Activated T-helper 2 cell treated with anti-CD3 and anti-CD28 coated beads, Interferon-gamma antibody, Interleukin-2, Interleukin-4, amounts not matched to agents 10 μg/mL and 5 μg/mL and 100 μg/mL, durations not matched to agents 14 hours and 24 hours and 36 hours (primary cell): Measurements from ENCODE around the gene DLG2. TPM values are rescaled to one million over a fixed set of nuclear protein-coding genes. Genes with fewer than 3 reads are reported as not detected.
"Not testable (repeated sequence)": the region's sequence is repeated elsewhere in the genome, so short reads cannot be mapped to it uniquely, and the experiment has no call there.

Source experiments
- DNase-seq: peaks from one replicate; pipeline ENCODE4 v3.0.0; 2021; ENCODE audit warnings: low spot score
- H3K27ac Mint-ChIP-seq: one replicate; pipeline ENCODE4 v1.8.0; 2021; ENCODE audit warnings: mixed read lengths
- H3K27me3 Mint-ChIP-seq: one replicate; pipeline ENCODE4 v1.8.0; 2021; ENCODE audit warnings: low read depth, mixed read lengths
- H3K36me3 Mint-ChIP-seq: one replicate; pipeline ENCODE4 v1.8.0; 2021; ENCODE audit warnings: low read depth, mixed read lengths
- H3K4me1 Mint-ChIP-seq: one replicate; pipeline ENCODE4 v1.8.0; 2021; ENCODE audit warnings: low read depth, mixed read lengths
- H3K4me3 Mint-ChIP-seq: one replicate; pipeline ENCODE4 v1.8.0; 2021; ENCODE audit warnings: low read depth, mild to moderate bottlenecking, moderate library complexity, mixed read lengths
- H3K9me3 Mint-ChIP-seq: one replicate; pipeline ENCODE4 v1.8.0; 2021; ENCODE audit warnings: mixed read lengths
- intact Hi-C: fragments of 100-400 bp; cut with micrococcal nuclease; formaldehyde crosslinking; loops from one replicate; pipeline ENCODE4 v1.15.1; 2023
- total RNA-seq: library from RNA; stranded (reverse); gene quantifications from 2 replicates; pipeline ENCODE4 v1.2.3, GENCODE V29; 2022

The DLG2 gene
- total RNA-seq, 1 donor from 2014 or later: 1.8 TPM

DNA sequence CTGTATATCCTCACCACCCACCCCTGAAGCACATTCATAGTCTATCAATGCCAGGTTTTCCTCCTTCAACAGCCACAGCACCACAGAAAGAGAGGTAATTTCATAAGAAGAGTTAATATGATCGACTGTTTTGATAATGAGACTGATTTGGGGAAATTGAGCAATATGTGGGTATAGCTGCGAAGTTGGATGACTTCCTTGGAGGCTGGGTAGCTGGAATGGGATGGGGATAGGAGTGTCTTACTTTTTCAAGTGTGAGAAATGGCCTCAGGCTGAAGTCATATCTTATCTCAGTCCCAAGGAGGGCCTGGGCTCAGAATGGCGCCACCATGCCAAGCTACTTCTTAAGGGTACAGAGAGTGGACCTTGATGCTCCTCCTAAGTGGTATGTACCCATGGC lies 2153.4 kb downstream of the DLG2 start:
- H3K27ac Mint-ChIP-seq: no peak overlapping the region
- no peak overlapping the region for H3K4me3 Mint-ChIP-seq
- H3K4me1 Mint-ChIP-seq: no peaks in the 10 kb centered on the region
- DNase-seq: no peak
- no peaks in the 10 kb centered on the region for H3K9me3 Mint-ChIP-seq
- H3K27me3 Mint-ChIP-seq: peaks cover 7% of the 10 kb centered on the region
- no peaks in the 10 kb centered on the region for H3K36me3 Mint-ChIP-seq
- intact Hi-C loops: no loop called here

DNA sequence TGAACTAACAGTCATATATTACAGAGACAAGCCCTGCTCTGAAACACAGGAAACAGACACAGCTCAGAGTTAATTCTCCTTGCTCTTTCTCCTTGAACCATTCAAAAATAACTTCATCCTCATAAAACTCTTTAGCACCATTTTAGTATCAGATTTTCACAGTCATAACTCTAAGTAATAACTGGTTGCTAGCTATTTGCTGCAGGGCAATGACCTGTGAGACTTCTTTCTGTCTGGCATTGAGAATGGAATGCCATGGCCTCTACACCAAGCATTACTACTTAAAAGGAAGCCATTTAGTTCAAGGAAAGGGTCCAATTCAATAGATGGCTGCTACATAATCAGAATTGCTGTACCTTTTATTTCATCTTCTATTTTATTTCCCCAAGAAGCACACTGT lies 2154.3 kb downstream of the DLG2 start:
- Mint-ChIP-seq H3K27me3 (peaks cover 7% of the 10 kb centered on the region), H3K36me3 (no peaks in the 10 kb centered on the region), H3K9me3 (no peaks in the 10 kb centered on the region), H3K27ac (no peak overlapping the region), H3K4me3 (no peak overlapping the region), H3K4me1 (no peaks in the 10 kb centered on the region)
- intact Hi-C loops: no loop called here
- DNase-seq: no peak

DNA sequence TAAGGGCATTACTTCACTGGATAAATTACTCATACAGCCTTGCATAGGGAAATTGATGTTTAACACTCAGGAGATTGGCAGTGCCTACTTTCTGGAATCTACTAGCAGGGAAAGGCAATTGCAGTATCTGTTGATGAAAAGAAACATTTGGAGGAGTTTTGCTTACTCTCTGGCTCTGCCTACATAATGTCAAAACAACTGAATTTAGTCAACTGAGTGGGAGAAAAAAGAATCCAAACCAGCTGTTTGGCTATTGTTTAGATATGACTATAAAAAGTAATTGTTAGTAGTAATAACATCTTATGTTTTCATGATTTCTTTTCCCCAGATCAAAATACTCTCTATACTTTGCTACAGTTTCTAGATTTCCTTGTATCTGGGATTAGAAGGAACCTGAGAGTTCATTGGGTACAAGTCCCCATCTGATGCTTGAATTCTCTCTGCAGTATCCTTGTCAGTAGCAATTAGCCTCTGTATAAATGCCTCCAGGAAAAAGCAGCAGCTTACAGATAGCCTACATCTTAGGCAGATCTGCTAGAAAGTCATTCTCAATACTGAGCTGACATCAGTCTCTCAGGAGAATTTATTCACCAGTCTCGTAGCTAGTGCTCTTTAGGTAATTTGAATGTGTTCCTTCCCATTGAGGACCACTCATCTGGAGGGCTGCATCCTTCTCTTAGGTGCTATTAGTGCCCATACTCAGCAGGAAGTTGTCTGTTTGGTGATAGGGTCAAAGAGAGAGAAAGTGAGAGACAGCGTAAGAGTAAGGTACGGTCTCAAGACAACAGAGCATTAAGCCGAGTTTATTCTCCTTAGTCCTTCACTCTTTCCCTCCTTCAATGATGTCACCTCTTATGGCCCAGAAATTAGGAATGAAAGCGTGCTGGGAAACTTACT lies 2155.1 kb downstream of the DLG2 start:
- no peaks in the 10 kb centered on the region for H3K9me3 Mint-ChIP-seq
- intact Hi-C loops: no loop called here
- no peak overlapping the region for H3K27ac Mint-ChIP-seq
- H3K36me3 Mint-ChIP-seq: no peaks in the 10 kb centered on the region
- no peaks in the 10 kb centered on the region for H3K4me1 Mint-ChIP-seq
- no peak overlapping the region for H3K4me3 Mint-ChIP-seq
- peaks cover 7% of the 10 kb centered on the region for H3K27me3 Mint-ChIP-seq
- DNase-seq: no peak

DNA sequence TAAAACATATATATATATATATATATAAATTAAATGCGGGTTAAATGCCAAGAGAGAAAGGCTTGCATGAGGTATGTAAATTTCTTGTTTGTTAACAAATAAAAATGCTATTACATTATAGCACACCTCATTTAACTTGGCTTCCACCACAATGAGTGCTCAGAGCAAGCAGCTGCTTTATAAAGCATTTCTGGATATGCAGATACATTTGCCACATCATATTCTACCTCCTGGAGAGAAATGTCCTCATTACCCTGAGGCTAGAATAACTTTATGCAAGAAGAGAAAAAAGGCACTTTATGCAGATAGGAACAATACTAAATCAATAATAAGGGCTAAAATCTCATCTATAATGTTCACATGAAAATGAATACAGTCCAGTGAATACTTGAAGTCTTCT lies 2159.3 kb downstream of the DLG2 start:
- H3K27ac Mint-ChIP-seq: no peak overlapping the region
- no peaks in the 10 kb centered on the region for H3K4me1 Mint-ChIP-seq
- no peak for DNase-seq
- H3K27me3 Mint-ChIP-seq: peaks cover 5% of the 10 kb centered on the region
- H3K36me3 Mint-ChIP-seq: no peaks in the 10 kb centered on the region
- intact Hi-C loops: no loop called here
- no peak overlapping the region for H3K4me3 Mint-ChIP-seq
- H3K9me3 Mint-ChIP-seq: no peaks in the 10 kb centered on the region

DNA sequence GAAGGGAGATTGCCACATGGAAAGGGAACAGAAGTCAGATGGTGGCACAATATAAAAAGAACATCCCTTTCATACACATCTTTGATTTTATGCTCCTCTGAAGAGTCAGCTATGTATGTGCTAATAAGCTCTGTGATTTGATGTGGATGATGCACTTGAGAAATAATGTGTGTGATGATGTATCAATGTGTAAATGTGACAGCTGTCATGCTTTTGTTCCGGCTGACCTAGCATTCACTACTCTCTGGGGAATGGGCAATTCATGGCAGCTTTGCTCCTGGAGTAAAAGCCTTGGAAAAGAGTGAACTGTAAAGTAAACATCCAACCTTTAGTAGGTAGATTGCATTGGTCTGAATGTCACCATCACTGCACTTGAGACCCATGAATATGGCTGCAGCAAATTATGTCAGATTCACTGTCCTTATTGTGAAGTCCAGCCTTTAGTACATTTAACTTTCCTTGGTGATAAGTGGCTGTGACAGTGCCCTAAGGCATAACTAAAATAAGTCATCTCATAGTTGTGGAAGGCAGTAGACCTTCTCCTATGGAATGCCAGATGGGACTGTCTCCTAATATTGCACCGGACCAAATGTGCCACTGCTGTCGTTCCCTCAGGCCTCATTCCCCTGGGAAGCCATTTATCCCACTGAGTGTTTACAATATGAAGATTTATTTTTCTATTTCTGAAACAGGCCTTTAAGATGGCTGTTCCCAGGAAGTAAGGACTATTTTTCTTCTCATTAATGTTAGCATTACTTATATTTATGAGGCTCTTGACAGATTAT lies 2162.8 kb downstream of the DLG2 start:
- Mint-ChIP-seq H3K4me1 (no peaks in the 10 kb centered on the region), H3K36me3 (no peaks in the 10 kb centered on the region), H3K27ac (no peak overlapping the region), H3K27me3 (peaks cover under 1% of the 10 kb centered on the region), H3K4me3 (no peak overlapping the region), H3K9me3 (no peaks in the 10 kb centered on the region)
- no peak for DNase-seq
- intact Hi-C loops: no loop called here

DNA sequence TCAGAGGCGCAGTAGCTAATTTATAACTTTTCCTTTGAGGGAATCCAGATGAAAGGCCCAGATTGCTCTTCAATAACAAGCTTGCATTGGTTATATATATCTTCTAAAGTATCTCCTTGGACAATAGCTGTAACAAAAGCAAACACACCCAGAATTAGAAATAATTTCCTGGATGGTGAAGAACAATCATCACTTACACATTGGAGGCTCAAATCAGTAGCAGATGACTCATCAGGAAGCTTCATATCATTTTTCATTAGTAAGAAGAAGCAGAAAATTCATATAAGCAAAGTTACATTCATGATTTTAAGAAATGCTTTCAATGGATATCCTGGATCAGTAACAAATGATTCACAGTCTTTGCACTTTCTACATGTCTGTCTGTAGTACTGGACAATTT lies 2167.3 kb downstream of the DLG2 start:
- no peaks in the 10 kb centered on the region for H3K27me3 Mint-ChIP-seq
- H3K36me3 Mint-ChIP-seq: no peaks in the 10 kb centered on the region
- H3K9me3 Mint-ChIP-seq: no peaks in the 10 kb centered on the region
- H3K27ac Mint-ChIP-seq: no peak overlapping the region
- no peak overlapping the region for H3K4me3 Mint-ChIP-seq
- no peak for DNase-seq
- H3K4me1 Mint-ChIP-seq: no peaks in the 10 kb centered on the region
- intact Hi-C loops: no loop called here

DNA sequence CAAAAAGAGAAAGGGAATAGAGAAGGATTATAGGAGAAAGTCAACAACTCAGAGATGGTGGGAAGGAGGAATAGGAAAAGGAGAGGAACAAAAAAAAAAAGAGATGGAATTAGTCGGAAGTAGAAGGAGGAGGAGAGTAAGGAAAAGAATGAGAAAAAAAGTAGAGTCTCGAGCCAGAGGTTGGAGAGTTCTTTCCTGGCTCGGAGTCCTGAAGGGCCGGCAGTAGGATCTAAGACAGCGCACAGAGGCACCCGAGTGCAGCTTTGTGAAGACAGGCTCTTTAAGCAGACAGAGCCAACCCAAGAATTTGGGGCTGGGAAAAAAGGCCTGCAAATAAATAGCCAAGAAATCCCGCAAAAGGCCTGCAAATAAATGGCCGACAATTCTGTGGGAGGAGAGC lies 2170.6 kb downstream of the DLG2 start:
- DNase-seq: no peak
- H3K27me3 Mint-ChIP-seq: no peaks in the 10 kb centered on the region
- H3K4me3 Mint-ChIP-seq: no peak overlapping the region
- H3K9me3 Mint-ChIP-seq: no peaks in the 10 kb centered on the region
- intact Hi-C loops: no loop called here
- H3K4me1 Mint-ChIP-seq: no peaks in the 10 kb centered on the region
- H3K27ac Mint-ChIP-seq: no peak overlapping the region
- no peaks in the 10 kb centered on the region for H3K36me3 Mint-ChIP-seq

DNA sequence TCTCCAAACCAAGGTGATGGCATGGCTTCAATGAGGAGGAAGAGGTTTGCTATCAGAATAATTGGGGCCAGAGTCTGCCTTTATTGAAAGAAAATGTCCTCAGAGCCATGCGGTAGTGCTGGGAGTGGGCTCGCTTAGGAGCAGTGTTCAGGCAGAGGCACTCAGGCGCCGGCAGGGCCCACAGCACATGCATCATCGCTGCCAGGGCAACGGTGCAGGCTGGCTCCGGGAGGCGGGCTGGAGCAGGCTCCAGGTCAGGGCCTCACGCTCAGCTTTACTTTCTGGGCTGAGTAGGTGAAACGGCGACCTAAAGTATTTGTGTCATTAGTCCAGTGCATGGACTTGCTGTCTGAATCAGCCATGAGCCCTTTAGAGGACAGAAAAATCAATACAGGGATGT lies 2171.1 kb downstream of the DLG2 start:
- Mint-ChIP-seq H3K27ac (no peak overlapping the region), H3K4me1 (no peaks in the 10 kb centered on the region), H3K27me3 (no peaks in the 10 kb centered on the region), H3K9me3 (no peaks in the 10 kb centered on the region), H3K4me3 (no peak overlapping the region), H3K36me3 (no peaks in the 10 kb centered on the region)
- DNase-seq: no peak
- intact Hi-C loops: no loop called here

DNA sequence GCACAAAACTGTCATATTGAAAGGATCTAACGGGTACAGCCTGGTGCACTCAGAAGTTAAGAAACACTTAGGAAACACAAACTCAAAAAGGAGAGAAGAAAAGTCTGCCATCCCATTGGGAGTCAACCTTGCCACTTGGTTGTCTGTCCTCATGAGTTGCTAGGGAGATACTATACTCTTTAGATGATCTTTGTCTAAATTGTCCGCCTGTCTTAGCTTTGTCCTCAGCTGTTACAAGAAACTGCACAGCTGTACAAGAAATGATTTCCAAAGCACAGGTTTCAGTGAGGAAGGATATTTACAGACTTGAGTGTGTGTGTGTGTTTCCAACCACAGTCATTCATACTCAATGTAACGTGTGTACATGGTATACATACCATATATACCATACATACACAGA lies 2171.8 kb downstream of the DLG2 start:
- Mint-ChIP-seq H3K36me3 (no peaks in the 10 kb centered on the region), H3K4me1 (no peaks in the 10 kb centered on the region), H3K27me3 (no peaks in the 10 kb centered on the region), H3K27ac (no peak overlapping the region), H3K4me3 (no peak overlapping the region), H3K9me3 (no peaks in the 10 kb centered on the region)
- intact Hi-C loops: no loop called here
- no peak for DNase-seq

DNA sequence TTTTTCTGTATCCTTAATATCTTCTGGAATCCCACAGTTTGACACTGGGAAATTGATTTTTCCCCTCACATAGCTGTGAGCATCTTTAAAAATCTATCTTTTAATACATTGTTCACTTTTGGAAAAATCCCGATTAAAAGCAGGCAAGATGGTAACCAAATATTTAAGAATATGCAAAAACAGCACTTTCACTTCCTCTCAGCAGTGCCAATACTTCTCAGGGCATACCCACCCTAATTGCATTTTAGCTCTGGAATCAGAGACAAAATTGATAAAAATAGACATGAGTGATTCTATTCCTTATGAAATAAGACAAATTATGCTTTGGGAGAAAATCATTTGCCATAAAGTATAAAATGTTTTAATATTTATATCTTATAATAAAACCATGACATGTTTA lies 2172.5 kb downstream of the DLG2 start:
- no peaks in the 10 kb centered on the region for H3K4me1 Mint-ChIP-seq
- intact Hi-C loops: no loop called here
- no peaks in the 10 kb centered on the region for H3K9me3 Mint-ChIP-seq
- no peaks in the 10 kb centered on the region for H3K36me3 Mint-ChIP-seq
- no peak overlapping the region for H3K27ac Mint-ChIP-seq
- H3K27me3 Mint-ChIP-seq: no peaks in the 10 kb centered on the region
- no peak for DNase-seq
- H3K4me3 Mint-ChIP-seq: no peak overlapping the region

DNA sequence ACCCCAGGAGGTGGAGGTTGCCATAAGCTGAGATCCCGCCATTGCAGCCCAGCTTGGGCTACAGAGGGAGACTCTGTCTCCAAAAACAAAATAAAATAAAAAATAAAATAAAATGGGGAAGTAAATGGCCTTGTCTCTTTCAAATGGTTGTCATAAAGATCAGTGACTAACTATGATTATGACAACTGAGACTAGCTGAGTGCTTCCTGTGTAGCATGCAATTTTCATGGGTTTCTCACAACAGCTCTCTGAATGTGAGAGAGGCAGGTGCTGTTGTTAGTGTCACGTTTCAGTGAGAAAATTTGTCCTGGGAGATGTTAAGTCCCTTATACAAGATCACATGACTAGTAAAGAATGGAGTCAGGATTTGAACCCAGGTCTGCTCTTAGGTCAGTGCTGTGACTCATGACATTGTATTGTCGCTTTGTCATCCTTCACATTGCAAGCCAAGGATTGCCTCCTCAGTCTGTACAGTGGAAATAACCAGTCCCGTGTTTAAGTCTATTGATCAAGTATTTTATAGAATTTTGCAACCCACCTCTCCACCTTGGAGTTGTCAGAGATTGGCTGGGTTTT lies 2177.7 kb downstream of the DLG2 start:
- no peaks in the 10 kb centered on the region for H3K9me3 Mint-ChIP-seq
- intact Hi-C loops: no loop called here
- H3K27me3 Mint-ChIP-seq: no peaks in the 10 kb centered on the region
- H3K36me3 Mint-ChIP-seq: no peaks in the 10 kb centered on the region
- no peak for DNase-seq
- H3K4me3 Mint-ChIP-seq: no peak overlapping the region
- no peaks in the 10 kb centered on the region for H3K4me1 Mint-ChIP-seq
- H3K27ac Mint-ChIP-seq: no peak overlapping the region

DNA sequence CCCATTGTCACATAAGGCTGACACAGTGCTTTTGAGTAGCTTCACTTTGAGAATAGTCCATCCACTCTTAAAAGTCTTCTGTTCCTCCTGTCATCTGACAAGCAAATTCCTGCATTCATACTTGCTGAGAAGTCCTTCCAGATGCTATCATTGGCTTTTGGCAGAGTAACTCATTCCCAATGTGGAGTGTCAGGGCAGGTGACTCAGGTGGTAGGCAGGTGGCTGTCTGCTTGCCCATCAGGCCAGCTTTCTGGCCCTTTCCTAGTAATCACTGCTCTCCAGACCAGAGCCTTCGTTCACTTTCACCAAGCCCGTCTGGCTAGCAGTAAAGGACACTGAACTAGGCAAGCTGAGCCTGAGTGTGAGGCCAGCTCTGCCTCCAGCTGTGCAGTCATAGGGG lies 2178.5 kb downstream of the DLG2 start:
- H3K4me3 Mint-ChIP-seq: no peak overlapping the region
- no peaks in the 10 kb centered on the region for H3K36me3 Mint-ChIP-seq
- H3K4me1 Mint-ChIP-seq: no peaks in the 10 kb centered on the region
- no peak overlapping the region for H3K27ac Mint-ChIP-seq
- no peaks in the 10 kb centered on the region for H3K9me3 Mint-ChIP-seq
- no peaks in the 10 kb centered on the region for H3K27me3 Mint-ChIP-seq
- no peak for DNase-seq
- intact Hi-C loops: no loop called here

DNA sequence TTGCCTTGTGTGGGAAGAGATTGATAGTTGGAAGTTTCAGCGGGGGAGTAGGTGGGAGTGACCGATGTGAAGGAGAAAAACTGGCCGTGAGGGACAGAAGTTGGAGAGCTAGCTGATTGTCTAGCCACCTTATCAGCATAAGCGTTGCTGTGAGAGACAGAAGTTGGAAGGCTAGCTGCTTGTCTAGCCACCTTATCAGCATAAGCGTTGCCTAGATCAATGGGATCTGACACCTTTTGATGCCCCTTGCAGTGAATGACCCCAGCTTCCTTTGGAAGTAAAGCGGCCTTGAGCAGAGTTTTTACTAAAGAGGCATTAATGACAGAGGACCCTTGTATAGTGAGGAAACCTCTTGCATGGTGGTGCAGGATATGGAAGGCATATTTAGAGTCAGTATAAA lies 2183.3 kb downstream of the DLG2 start:
- not testable (repeated sequence) for H3K36me3 Mint-ChIP-seq, H3K9me3 Mint-ChIP-seq

More for the DNA sequence above, 2183.3 kb downstream of the DLG2 start:
- intact Hi-C loops, H3K27ac Mint-ChIP-seq, H3K4me3 Mint-ChIP-seq, DNase-seq, H3K27me3 Mint-ChIP-seq, H3K4me1 Mint-ChIP-seq: not testable (repeated sequence)
